ENCODE measurements around the gene ATP2B2. TPM values are rescaled to one million over a fixed set of nuclear protein-coding genes. Genes with fewer than 3 reads are reported as not detected.

Gene ATP2B2
- total and polyA plus RNA-seq, 2 of the 8 experiments (the other 6 are each of a cell fraction or from before 2014, with no cell fraction given), result 0.14 to 1.2 TPM

GRCh38 chr3:10338591-10339353 is 166.6 kb downstream of the ATP2B2 start (continued):
- no peak for TF ChIP-seq CHD7 (IDR thresholded peaks at IDR 0.05; ENCODE audit: insufficient replicate concordance, low read length)
- no peak for TF ChIP-seq SAP30 (IDR thresholded peaks at IDR 0.05; ENCODE audit: insufficient read depth, insufficient replicate concordance, low read length)
- no peak for TF ChIP-seq SIRT6 (IDR thresholded peaks at IDR 0.05; ENCODE audit: low read length)
- TF ChIP-seq RNF2 (IDR thresholded peaks at IDR 0.05; ENCODE audit: borderline replicate concordance, low read depth, low read length, missing control alignments, poor library complexity, severe bottlenecking), result no peak
- TF ChIP-seq GTF2F1 (IDR thresholded peaks at IDR 0.05; ENCODE audit: borderline replicate concordance, low read depth, low read length), result no peak

All from H1 (cell line).